ENCODE measurements around the gene ZFP42.
A peak's percentile ranks its signal among the peaks of the same experiment; 100 is the strongest.
"Not testable (repeated sequence)": the region's sequence is repeated elsewhere in the genome, so short reads cannot be mapped to it uniquely, and the experiment has no call there.

Gene ZFP42

GRCh38 chr4:188031751-188032150 lies 36.2 kb downstream of the ZFP42 start:
- DNase-seq (ENCODE audit: low read depth in 2 of 2), result no peak
- H3K4me3 ChIP-seq (replicated peaks in 1 of 2; ENCODE audit: low read depth in 2 of 2, low read length in 2 of 2), result no peak overlapping the region
- TF ChIP-seq, protein P1, sequence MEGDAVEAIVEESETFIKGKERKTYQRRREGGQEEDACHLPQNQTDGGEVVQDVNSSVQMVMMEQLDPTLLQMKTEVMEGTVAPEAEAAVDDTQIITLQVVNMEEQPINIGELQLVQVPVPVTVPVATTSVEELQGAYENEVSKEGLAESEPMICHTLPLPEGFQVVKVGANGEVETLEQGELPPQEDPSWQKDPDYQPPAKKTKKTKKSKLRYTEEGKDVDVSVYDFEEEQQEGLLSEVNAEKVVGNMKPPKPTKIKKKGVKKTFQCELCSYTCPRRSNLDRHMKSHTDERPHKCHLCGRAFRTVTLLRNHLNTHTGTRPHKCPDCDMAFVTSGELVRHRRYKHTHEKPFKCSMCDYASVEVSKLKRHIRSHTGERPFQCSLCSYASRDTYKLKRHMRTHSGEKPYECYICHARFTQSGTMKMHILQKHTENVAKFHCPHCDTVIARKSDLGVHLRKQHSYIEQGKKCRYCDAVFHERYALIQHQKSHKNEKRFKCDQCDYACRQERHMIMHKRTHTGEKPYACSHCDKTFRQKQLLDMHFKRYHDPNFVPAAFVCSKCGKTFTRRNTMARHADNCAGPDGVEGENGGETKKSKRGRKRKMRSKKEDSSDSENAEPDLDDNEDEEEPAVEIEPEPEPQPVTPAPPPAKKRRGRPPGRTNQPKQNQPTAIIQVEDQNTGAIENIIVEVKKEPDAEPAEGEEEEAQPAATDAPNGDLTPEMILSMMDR (IDR thresholded peaks at IDR 0.05; ENCODE audit: low read depth, low read length), result no peak

DNA sequence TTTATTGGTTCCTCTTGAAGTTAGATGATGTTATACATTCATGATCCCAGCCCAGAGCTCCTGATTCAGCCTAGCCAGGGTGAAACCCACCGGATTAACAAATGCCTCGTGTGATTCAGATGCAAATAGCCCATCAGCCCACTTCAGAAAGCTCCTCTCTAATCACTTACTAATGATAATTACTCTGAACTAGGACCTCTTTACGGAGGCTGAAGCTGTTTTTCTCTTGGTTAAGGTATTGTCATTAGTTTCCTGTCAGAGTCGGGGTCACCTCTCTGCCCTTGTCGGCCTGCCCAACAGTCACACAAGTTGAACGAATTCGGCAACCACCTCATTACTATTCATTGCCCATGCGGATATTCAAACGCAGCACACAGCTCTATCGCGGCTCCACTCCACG lies 36.6 kb downstream of the ZFP42 start:
- no peak overlapping the region for H3K4me3 ChIP-seq (replicated peaks in 1 of 2; ENCODE audit: low read depth in 2 of 2, low read length in 2 of 2)
- DNase-seq (ENCODE audit: low read depth in 2 of 2), result no peak
- TF ChIP-seq, protein P1 (IDR thresholded peaks at IDR 0.05; ENCODE audit: low read depth, low read length), result no peak

DNA sequence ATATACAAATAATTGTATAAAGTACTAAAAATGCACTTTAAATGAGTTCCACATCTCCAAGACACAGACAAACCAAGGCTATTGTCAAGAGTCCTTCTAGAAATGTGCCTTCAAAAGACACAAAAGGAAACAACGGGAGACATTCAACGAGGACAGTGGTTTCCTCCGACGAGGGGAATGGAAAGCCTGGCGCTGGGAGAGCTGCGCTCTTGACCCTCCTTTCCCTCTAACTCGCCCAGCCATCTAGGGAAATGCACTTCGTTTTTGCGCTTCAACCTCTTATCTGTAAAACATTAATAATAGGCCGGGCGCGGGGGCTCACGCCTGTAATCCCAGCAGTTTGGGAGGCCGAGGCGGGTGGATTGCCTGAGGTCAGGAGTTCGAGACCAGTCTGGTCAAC lies 37.0 kb downstream of the ZFP42 start:
- TF ChIP-seq, protein P1 (IDR thresholded peaks at IDR 0.05; ENCODE audit: low read depth, low read length), result no peak

DNA sequence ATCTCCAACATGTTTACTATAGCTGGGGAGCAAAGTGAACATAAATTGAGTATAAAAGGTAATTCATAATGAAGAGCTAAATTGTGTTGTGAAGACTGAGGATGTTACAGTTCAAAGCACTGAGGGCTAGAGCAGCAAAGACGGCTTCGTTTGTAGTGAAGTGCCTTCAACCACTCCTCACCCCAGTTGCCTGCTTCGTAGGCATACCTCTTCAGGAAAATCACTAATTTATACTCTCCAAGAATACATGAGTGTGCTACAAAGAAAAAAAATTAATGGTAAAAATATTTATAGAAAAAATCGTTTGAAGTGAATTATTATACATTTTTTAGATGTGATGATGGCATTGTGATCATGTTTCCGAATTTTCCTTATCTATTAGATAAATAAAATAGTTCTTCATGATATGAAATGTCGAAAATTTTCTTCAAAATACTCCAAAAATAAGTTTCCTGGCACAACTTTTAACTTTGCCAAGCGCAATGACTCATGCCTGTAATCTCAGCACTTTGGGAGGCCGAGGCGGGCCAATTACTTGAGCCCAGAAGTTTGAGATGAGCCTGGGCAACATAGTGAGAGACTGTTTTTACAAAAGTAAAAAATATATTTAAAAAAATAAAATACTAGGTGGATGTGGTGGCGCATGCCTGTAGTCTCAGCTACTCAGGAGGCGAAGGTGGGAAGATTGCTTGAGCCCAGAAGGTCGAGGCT lies 41.6 kb downstream of the ZFP42 start:
- TF ChIP-seq, protein P1 (IDR thresholded peaks at IDR 0.05; ENCODE audit: low read depth, low read length), result no peak
- peak; percentile 22 to 70 for DNase-seq (ENCODE audit: low read depth in 2 of 2)
- H3K4me3 ChIP-seq (replicated peaks in 1 of 2; ENCODE audit: low read depth in 2 of 2, low read length in 2 of 2), result no peak overlapping the region

More for the DNA sequence above, 37.0 kb downstream of the ZFP42 start:
- no peak overlapping the region for H3K4me3 ChIP-seq (replicated peaks in 1 of 2; ENCODE audit: low read depth in 2 of 2, low read length in 2 of 2)
- no peak for DNase-seq (ENCODE audit: low read depth in 2 of 2)

- no peak for DNase-seq (ENCODE audit: low read depth in 2 of 2)
- H3K4me3 ChIP-seq (replicated peaks in 1 of 2; ENCODE audit: low read depth in 2 of 2, low read length in 2 of 2), result no peak overlapping the region
- TF ChIP-seq, protein P1 (IDR thresholded peaks at IDR 0.05; ENCODE audit: low read depth, low read length), result no peak
Measured at GRCh38 chr4:188041721-188042120, 46.1 kb downstream of the ZFP42 start.

DNA sequence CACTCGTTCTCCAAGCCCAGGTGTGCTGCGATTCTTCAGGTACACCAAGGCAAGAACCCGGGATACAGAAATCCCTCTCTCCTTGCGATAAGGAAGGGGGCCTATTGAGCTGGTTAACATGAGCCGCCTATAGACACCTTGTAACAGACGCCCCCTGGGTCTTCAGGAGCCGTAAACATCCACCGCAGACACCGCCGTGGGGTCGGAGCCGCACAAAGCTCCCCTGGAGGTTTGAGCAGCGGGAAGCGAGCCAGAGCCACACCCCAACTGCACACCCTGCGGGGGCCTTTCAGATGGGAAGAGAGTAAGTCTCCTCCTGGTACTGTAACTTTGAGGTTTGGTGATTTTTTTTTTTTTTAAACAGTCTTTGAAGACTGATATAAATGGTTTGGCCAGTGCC lies 46.6 kb downstream of the ZFP42 start:
- no peak for DNase-seq (ENCODE audit: low read depth in 2 of 2)
- TF ChIP-seq, protein P1 (IDR thresholded peaks at IDR 0.05; ENCODE audit: low read depth, low read length), result no peak

DNA sequence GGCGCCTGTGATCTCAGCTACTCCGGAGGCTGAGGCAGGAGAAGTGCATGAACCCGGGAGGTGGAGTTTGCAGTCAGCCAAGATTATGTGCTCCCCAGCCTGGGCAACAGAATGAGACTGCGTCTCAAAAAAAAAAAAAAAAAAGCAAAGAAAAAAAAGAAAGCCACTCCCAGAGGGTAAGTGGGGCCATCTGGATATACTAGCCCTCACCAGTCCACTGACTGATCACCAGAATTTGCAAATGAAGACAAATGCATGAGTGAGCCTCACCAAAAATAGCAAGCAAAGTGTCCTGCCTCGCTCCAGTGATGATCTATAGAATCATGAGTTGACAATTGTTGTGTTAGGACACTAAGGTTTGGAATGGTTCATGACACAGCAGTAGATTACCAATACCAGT lies 47.6 kb downstream of the ZFP42 start:
- H3K4me3 ChIP-seq (replicated peaks in 1 of 2; ENCODE audit: low read depth in 2 of 2, low read length in 2 of 2), result no peak overlapping the region
- DNase-seq (ENCODE audit: low read depth in 2 of 2), result no peak
- TF ChIP-seq, protein P1 (IDR thresholded peaks at IDR 0.05; ENCODE audit: low read depth, low read length), result no peak

More for the DNA sequence above, 46.6 kb downstream of the ZFP42 start:
- H3K4me3 ChIP-seq (replicated peaks in 1 of 2; ENCODE audit: low read depth in 2 of 2, low read length in 2 of 2), result no peak overlapping the region

DNA sequence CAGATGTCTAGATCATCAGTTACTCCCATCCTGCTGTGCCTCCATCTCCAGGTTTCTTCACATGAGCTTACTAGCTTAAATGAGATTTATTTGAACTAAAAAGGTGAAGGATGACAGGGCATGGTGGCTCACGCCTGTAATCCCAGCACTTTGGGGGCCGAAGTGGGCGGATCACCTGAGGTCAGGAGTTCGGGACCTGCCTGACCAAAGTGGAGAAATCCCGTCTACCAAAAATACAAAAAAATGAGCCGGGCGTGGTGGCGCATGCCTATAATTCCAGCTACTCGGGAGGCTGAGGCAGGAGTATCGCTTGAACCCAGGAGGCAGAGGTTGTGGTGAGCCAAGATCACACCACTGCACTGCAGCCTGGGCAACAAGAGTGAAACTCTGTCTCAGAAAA lies 49.9 kb downstream of the ZFP42 start:
- H3K4me3 ChIP-seq (replicated peaks in 1 of 2; ENCODE audit: low read depth in 2 of 2, low read length in 2 of 2); DNase-seq (ENCODE audit: low read depth in 2 of 2): not testable (repeated sequence)

All from cardiac fibroblast (primary cell).